HG03442 (cell line): ENCODE results near the gene MACF1.
"Not testable (repeated sequence)": the region's sequence is repeated elsewhere in the genome, so short reads cannot be mapped to it uniquely, and the experiment has no call there.

ENCODE experiments used
- ATAC-seq: cut with Tn5 transposase; IDR thresholded peaks from one replicate; pipeline ENCODE4 v1.9.1; 2021; ENCODE audit warnings: mild to moderate bottlenecking, moderate library complexity; ENCODE audit not compliant: unreplicated experiment

Gene MACF1

GRCh38 chr1:39204441-39205081 is at the start of gene MACF1:
Gene MACF1 (plus strand): TSS chr1:39204695. CDS start chr1:39205023, 328 bp downstream.
- no peak for ATAC-seq

GRCh38 chr1:39157304-39157703 is 47.2 kb upstream of the MACF1 start:
- ATAC-seq = no peak

GRCh38 chr1:39158327-39159086 is 46.0 kb upstream of the MACF1 start:
- ATAC-seq = no peak

GRCh38 chr1:39159224-39160036 is 45.1 kb upstream of the MACF1 start:
- no peak for ATAC-seq

- ATAC-seq = no peak
Observed at GRCh38 chr1:39160703-39161102, 43.8 kb upstream of the MACF1 start.

- ATAC-seq = not testable (repeated sequence)
Observed at GRCh38 chr1:39161811-39162210, 42.7 kb upstream of the MACF1 start.

- ATAC-seq = no peak
Observed at GRCh38 chr1:39163469-39163868, 41.0 kb upstream of the MACF1 start.

GRCh38 chr1:39164256-39164655 is 40.2 kb upstream of the MACF1 start:
- ATAC-seq = no peak

- ATAC-seq = no peak
Observed at GRCh38 chr1:39165049-39165448, 39.4 kb upstream of the MACF1 start.

GRCh38 chr1:39165488-39165887 is 39.0 kb upstream of the MACF1 start:
- ATAC-seq = no peak

- no peak for ATAC-seq
Observed at GRCh38 chr1:39167632-39168209, 36.8 kb upstream of the MACF1 start.

- ATAC-seq = no peak
Observed at GRCh38 chr1:39168301-39169080, 36.0 kb upstream of the MACF1 start.

- ATAC-seq = no peak
Observed at GRCh38 chr1:39170731-39171667, 33.5 kb upstream of the MACF1 start.

GRCh38 chr1:39173119-39173994 is 31.1 kb upstream of the MACF1 start:
- no peak for ATAC-seq

- no peak for ATAC-seq
Observed at GRCh38 chr1:39173995-39174380, 30.5 kb upstream of the MACF1 start.

- no peak for ATAC-seq
Observed at GRCh38 chr1:39174390-39175081, 30.0 kb upstream of the MACF1 start.

GRCh38 chr1:39177706-39178105 is 26.8 kb upstream of the MACF1 start:
- no peak for ATAC-seq
